ENCODE measurements around the gene SLC25A38.

SLC25A38 gene

DNA sequence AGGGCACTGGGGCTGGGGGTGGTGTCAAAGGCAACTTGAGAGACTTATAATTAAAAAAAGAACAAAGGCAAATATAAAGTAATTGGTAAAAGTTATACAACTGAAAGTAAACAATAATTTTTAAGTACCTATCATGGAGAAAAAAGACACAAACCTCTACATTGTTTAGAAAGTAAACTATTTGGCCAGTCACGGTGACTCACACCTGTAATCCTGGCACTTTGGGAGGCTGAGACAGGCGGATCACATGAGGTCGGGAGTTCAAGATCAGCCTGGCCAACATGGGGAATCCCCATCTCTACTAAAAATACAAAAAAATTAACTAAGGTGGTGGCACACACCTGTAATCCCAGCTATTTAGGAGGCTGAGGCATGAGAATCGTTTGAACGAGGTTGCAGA, 49.2 kb downstream of the SLC25A38 start:
- in situ Hi-C loops (cut with HindIII; ENCODE audit: low sequenced_read_pairs), result no loop called here

DNA sequence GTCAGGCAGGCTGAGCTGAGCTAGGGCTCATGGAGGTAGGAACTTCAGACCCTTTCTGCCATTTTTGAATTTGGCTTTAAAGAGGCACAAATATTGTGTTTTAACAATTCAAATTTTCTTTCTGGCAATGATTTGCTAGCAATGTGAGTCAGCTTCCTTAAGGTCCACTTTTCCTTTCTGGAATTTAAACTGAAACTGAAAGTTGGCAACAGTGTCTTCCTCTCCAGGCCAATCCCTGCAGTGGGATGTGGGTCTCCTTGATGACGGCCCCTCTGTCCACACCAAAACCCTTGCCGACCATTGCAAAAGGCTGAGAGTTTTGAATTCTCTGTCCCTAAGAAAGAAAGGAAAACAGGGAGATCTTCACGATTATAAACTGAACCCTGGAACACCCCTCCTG, 50.5 kb downstream of the SLC25A38 start:
- in situ Hi-C loops (cut with HindIII; ENCODE audit: low sequenced_read_pairs), result no loop called here

DNA sequence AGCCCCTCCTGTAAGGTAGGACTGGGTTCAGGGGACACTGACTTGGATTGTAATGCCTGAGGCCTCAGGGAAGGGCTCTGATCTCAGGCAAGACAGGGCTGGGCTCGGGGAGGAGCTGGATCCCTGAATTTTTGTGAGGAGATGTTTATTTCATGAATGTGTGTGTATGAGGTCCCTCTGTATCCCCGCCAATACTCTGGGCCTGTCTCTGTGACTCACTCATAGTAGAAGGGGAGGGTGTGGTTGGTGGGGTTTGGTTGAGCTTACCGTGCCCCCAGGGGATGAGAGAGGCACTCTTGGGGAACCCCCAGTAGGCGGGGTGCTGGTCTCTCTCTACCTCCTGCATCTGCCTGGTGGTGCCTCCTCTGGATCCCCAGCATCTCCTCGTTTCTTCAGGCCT, 51.4 kb downstream of the SLC25A38 start:
- in situ Hi-C loops (cut with HindIII; ENCODE audit: low sequenced_read_pairs), result no loop called here

DNA sequence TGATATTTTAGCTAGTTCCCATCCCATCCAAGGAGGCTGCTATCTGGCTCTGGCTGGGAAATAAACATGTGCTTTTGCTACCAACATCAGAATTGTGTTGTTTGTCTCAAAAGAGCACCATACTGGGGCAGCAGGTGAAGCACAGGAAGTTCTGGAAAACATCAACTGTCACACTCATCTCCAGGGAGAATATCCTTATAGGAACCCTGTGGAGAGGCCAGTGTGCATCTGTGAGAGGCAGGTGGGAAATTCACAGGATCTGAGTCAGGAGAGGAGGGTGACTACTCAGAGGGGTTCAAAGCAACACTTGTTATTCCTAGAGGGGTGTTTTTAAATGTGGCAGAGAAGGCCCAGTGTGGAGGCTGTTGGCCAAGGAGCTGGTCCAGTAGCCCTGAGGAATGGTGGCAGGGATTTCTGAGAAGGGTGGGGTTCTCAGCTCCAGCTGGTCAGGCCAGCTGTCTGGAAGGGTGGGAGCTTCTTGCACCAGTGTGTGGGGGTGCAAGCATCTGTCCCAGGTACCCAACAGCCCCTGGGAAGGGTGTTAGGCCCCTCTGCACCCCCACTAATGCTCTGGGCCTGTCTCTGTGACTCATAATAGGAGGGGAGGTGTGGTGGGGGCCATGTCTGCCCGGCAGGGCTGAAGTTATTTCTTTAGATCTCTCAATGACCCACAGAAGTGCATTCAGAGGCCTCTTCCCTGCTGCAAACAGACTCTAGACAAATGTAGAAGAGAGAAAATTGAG, 52.0 kb downstream of the SLC25A38 start:
- in situ Hi-C loops (cut with HindIII; ENCODE audit: low sequenced_read_pairs), result no loop called here

DNA sequence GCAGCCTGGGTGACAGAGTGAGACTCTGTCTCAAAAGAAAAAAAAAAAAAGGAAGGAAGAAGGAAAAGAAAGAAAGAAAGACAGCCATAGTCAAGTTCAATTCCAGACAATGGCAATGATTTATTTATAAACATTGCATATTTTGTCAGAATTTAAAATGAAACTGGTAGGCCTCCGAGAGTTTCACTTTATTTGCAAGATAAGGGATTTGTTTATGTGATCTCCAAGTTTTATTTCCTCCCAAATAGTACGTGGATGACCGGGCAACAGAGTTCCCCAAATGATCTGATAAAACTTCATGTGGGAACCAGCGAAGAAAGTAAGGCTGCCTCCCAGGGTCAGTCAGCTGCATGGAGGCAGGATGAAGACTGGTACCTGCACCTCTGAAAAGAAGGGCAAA, 55.7 kb downstream of the SLC25A38 start:
- in situ Hi-C loops (cut with HindIII; ENCODE audit: low sequenced_read_pairs), result no loop called here

DNA sequence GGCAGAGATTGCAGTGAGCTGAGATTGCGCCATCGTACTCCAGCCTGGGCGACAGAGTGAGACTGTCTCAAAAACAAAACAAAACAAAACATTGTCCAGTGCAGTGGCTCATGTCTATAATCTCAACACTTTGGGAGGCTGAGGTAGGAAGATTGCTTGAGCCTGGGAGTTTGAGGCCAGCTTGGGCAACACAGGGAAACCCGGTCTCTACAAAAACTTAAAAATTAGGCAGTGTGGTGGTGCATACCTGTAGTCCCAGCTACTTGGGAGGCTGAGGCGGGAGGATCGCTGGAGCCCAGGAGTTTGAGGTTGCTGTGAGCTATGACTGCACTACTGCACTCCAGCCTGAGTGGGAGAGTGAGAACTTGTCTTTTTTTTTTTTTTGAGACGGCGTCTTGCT, 57.1 kb downstream of the SLC25A38 start:
- in situ Hi-C loops (cut with HindIII; ENCODE audit: low sequenced_read_pairs), result no loop called here

DNA sequence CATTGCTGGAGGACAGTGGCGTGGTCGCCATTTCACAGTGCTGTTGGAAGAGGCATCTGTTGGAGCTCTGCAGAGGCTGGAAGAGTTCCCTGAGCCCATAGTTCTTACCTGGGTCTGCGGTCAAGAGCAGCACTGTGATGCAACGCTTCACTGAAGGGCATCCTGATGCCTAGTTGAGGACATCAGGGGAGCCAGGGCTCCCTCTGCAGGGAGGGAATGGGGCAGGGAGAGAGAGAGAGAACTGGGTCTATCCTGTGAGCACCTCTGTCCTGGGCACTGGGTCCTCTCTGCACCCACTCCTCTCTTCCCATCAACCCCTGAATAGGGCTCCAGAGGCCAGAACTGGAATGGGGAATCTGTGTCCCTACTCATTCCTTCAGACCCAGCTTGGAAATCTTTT, 60.4 kb downstream of the SLC25A38 start:
- in situ Hi-C loops (cut with HindIII; ENCODE audit: low sequenced_read_pairs), result no loop called here

DNA sequence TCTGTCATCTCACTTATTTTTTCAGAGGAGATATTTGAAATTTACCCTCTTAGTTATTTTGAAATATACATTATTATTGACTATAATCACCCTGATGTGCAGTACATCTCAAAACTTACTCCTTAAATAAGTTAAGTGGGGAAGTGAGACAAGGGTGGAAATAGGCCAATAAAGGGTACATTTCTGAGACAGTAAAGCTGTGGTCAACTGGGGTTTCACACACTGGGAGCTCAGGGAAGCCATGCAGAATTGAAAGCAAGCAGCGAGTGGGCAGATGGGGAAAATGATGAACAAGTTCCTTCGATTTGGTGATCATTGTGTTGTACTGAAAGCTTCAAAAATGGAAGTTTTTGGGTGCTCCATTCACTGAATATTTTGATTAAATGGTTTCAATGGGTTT, 62.8 kb downstream of the SLC25A38 start:
- in situ Hi-C loops (cut with HindIII; ENCODE audit: low sequenced_read_pairs), result no loop called here

DNA sequence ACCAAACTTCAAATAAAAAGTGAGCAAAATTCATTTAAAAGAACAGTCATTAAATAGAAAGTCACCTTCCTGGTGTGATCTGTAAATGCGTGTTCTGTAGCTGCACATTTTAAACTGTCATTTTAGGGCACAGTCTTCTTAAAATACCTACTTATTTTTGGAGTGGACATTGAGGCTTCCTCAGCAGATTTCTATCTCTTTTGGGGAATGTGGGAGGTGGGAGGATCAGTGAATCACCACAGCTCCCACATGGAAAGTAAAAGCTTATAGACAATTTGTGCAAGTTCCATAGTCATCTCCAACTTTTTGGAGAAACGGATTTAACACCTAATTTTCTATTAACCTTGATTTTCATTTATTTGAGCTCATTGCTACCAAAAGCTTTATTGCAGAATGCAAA, 63.3 kb downstream of the SLC25A38 start:
- in situ Hi-C loops (cut with HindIII; ENCODE audit: low sequenced_read_pairs), result no loop called here

Measured in DLD1 (cell line).